HG03520 (cell line): ENCODE results near the gene ARPC5.
"Not testable (repeated sequence)": the region's sequence is repeated elsewhere in the genome, so short reads cannot be mapped to it uniquely, and the experiment has no call there.

ENCODE experiments used
- ATAC-seq: cut with Tn5 transposase; IDR thresholded peaks from one replicate; pipeline ENCODE4 v1.9.1; 2021; ENCODE audit warnings: mild to moderate bottlenecking, moderate library complexity; ENCODE audit not compliant: unreplicated experiment

ARPC5 gene

DNA sequence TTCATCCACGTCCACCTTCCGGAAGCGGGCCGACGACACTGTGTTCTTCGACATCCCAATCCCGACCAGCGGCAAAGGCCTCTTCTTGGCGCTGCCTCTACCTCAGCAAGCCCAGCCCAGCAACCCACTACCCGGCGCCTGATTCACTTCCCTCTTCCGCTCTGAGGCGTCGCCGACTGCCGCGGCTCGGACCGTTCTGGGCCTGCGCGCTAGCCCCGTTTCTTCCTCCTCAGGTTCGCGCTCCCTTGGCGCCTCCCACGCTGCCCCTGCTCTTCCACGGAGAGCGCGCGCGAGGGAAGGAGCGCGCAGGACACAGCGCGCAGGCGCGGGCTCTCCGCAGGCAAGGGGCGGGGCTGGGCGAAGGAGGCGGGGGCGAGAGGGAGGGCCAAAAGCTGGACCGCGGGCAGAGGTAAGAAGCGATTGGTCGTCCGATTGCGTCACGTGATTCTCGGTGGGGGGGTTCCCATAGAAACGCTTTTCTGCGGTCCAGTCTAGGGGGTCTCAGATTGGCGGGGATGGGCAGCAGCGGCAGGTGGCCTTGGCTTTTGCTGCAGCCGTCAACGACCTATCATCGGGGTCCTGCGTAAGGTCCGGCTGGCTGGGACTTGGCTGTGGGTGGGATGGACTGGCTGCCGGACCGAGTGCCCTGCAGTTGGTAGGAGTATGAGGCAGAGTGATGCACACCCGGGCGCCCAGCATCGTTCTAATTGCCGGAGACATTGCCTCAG lies at the start of gene ARPC5:
Gene ARPC5, minus strand, starts transcription at position 178 of the 728 bp plus-strand sequence. Its CDS starts 124 bp downstream, at position 54.
- peak; percentile 79 for ATAC-seq

DNA sequence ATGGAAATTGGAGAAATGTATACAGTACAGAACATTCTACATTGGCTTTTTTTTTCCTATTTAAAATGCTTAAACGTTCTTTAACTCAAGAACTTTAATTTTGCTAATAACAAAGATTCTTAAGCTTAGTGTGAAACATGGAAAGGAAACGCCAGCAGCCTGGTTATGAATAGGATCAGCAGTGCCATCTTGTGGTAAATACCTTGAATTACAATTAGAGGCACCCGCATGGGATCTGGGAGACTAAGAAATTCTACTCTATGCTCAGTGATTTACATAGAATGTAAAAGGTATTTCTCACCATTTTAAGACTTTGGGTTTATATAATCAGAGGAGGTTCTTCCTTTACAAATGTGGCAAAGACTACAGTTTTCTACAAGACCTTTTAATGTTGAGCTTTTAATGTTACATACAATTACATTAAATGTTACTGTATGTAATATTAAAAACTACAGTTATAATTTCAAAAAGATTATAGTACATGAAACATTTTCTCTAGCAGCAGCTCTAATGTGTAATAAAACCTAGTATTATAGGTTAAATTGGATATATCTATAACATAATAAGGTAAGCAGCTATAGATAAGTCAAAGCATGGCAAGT lies 49.6 kb upstream of the ARPC5 start:
- ATAC-seq, result no peak

DNA sequence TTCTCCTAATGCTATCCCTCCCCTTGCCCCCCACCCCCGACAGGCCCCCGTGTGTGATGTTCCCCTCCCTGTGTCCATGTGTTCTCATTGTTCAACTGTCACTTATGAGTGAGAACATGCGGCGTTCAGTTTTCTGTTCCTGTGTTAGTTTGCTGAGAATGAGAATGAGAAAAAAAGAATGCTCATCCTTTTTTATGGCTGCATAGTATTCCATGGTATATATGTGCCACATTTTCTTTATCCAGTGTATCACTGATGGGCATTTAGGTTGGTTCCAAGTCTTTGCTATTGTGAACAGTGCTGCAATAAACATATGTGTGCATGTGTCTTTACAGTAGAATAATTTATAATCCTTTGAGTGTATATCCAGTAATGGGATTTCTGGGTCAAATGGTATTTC lies 43.8 kb upstream of the ARPC5 start:
- ATAC-seq, result not testable (repeated sequence)

DNA sequence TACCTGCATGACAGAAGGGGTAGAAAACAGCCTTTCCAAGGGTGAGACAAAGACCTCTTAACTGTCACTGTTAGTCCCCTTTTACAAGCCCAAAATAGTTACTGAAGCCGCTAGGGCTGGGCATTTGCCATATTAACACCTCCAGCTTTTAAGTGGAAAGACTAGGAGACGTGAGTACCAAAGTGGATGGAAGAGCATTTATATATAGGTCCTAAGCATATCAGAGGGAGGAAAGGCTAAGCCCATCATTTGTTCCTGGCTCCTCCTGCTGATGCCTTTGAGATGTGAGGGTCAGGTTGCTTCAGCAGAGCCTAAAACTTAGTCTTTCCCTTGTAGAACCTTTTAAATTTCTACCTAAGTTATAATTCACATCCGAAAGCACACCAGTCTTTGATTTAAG lies 43.2 kb upstream of the ARPC5 start:
- ATAC-seq, result no peak

- ATAC-seq, result no peak
These were observed 41.1 kb upstream of the ARPC5 start for GRCh38 chr1:183676586-183677189.

DNA sequence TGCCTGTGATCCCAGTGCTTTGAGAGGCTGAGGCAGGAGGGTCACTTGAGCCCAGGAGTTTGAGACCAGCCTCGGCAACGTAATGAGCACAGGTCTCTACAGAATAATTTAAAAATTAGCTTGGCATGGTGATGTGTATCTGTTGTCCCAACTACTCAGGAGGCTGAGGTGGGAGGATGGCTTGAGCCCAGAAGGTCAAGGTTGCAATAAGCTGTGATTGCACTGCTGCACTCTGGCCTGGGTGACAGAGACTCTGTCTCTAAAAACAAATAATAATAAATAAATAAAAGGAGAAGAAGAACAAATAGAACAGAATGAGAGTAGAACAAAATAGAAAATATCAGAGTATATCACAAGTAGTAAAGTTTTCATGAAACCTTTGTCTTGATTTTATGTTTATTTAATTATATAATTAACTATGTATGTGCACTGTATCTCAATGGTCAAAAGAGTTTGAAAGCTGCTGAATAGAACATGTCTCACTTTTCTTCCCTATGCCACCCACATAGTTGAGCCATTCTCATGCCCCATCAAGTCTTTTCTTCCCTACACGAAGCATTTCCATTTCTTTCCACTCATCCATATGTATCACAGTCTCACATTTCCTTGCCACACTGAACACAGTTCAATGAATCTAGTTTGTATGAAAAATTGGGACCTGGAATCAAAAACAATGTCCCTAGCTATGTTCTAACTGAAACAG lies 40.5 kb upstream of the ARPC5 start:
- ATAC-seq, result no peak

DNA sequence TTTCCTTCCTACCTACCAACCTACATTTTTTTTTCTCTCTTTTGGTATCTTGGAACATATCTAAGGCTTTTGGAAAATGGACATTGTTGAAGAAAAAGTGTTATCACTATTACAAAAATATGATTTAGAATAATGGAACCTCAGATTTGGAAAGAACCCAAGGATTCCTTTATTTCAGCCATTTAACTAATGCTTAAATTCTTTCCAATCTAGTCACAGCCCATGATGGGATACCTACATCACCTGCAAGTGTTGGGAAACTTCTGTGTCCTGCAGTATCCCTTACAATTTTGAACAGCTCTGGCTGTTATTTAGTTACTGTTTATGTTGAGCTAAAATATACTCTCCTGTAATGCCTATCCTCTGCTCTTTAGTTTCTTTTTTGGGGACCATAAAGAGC lies 39.8 kb upstream of the ARPC5 start:
- ATAC-seq, result no peak

DNA sequence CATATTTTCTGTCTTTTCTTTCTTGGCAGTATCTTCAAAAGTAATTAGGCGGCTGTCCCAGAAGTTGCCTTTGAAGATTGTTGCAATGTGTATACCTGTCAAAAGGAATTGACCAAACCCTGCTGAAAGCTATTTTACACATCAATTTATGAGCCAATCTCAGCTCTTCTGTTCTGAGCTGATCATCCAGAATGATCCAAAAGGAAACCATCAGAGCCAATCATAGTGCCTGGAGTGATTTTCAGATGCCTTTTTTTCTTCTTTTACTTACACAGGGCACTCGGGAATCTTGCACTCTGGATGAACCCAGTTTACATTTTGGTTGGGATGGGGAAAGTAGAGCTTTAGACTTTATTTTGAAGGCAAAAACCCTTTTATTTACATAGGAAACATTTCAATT lies 39.3 kb upstream of the ARPC5 start:
- ATAC-seq, result no peak

GRCh38 chr1:183674339-183674738 lies 38.8 kb upstream of the ARPC5 start:
- ATAC-seq, result no peak

- no peak for ATAC-seq
These were observed 38.2 kb upstream of the ARPC5 start for GRCh38 chr1:183673605-183674323.

DNA sequence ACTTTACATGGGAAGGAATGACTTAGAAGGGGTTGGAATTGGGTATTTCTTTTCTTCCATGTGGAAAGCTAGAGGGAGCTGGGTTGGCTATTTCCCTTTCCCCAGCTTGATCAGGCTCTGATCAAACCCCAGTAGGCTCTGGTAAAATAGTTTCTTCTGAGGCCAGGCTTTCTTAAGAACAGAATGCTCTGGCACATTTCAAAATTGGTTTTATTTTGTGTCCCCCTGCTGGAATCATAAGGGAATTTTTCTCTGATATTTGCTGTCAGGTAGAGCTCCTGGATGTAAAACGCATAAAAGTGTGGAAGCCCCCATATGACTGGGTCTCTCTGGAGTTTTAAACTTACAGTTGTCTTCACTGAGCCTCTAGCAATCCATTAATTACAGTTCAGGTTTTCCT lies 34.6 kb upstream of the ARPC5 start:
- ATAC-seq, result no peak

GRCh38 chr1:183656355-183656754 lies 20.8 kb upstream of the ARPC5 start:
- ATAC-seq, result no peak

DNA sequence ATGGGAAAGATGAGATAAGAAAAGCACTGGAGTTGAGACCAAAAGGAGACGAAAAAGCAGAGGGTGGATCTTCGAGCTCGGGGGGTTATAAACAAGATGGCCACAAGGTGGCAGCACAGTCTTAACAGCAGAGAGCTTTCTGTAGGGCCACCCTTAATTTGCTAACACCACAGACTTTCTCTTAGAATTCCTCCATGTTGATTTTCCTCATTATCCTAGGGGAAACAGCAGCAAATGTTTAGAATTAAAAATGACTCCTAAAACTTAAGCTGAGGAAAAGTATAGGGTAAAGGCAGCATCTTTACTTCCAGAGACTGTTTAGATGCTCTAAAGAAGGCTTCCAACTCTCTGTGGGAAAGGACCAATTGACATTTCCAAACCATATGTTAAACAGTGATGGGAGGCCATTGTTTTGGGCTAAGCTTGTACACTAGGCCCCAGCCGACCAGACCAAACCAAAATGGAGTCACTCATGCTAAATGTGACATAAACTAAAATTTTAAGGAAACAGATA lies 20.0 kb upstream of the ARPC5 start:
- ATAC-seq, result peak; percentile 52

GRCh38 chr1:183654706-183655105 lies 19.1 kb upstream of the ARPC5 start:
- ATAC-seq, result no peak

DNA sequence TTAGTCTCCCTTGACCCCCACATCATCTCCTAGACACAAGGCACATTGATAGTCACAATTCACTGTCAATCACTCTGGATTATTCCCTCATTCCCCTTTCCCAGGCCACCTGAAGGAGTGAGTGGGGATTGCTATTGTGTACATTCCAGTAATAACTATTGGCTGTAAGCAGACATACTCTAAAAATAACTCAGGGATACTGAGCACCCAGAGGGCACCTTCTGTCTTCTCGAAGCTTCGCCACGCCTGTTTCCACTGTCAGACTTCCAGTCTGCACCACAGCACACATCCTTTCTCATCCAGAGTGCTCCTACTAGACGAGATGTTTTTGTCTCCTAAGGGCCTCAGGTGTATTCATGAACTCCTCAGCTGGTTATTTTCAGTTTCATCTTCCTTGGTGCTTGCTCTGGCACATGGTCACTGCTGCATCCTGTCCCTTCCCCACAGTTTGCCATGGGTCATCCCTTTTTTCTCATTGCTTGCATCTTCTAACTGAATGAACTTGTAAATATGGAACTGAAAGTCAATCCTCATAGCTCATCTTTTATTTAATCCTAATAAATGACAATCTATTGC lies 18.4 kb upstream of the ARPC5 start:
- no peak for ATAC-seq

DNA sequence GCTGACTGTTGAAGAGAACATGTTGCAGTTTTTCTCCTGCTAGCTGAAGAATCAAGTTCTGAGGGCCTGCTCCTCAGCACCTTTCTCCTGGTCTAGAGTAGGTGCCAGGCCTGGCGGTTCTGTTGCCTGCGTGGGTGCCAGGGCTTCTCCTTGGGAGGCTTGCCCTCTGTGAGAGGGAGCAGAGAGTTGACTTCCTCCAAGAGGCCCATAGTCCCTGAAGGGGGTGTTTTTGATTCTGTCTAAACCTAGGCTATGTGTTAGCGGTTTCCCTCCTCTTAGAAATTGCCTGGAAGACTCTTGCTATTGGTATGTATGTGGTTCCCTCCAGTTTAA lies 17.8 kb upstream of the ARPC5 start:
- ATAC-seq, result no peak

- no peak for ATAC-seq
These were observed 17.2 kb upstream of the ARPC5 start, which contains the start of gene APOBEC4 for GRCh38 chr1:183652547-183653461. APOBEC4 (minus strand) TSS chr1:183653316; CDS start chr1:183648781, 4,535 bp downstream.

DNA sequence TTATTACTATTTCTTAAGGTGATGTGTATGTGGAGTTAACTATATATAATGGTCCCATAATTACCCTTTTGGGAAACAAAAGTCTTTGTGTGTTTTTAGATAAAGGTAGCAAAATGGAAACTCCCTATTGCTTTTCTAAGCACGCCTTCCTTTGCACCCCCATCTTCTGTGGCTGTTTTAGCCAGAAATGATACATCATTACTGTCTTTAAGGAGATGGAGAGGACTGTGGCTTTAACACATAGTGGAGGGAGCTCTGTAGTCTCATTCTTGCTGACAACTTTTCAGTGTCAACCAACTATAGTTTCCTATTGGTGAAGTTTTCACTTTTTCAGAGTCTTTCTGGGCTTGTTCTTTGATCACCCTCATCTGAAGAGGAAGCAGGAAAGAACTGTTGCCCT lies 16.5 kb upstream of the ARPC5 start:
- ATAC-seq, result no peak

DNA sequence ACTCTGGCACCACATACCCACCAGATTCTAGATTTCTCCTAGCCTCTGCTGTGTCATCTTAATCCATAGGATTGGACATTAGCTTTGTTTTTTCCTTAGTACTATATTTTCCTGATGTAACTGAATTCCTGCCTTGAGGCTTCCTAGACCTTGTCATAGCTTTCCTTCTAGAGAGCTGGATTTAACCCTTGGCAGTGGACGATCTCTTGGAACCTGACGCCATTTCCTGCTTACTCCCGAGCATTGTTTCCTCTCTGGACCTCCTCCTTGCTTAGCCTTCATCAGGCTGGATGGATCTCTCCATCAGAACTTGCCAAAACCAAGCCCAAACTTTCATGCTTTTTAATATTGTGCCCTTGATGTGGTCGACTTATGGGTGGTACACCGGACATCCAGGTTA lies 16.0 kb upstream of the ARPC5 start:
- no peak for ATAC-seq
